ENCODE measurements around the gene TBC1D20. TPM values are rescaled to one million over a fixed set of nuclear protein-coding genes. Genes with fewer than 3 reads are reported as not detected.

TBC1D20 gene
- total RNA-seq, 4 donors from 2014 or later: 11.0 to 44.0 (median 35.8) TPM

DNA sequence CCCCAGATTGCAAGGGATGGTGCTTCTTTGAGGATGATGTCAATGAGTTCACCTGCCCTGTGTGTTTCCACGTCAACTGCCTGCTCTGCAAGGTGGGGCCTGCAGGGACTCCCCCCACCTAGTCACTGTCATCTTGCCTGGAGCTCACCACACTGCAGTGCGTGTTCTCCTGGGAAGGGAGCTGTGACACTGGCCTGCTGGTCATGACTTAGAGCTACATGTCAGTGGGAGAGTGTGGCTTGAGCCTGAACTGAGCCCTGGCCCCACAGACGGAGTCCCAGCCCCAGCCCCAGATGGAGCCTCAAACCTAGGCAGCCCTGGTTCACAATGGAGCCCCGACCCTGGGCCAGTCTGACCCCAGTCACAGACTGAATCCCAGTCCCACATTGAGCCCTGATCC, 34.9 kb downstream of the TBC1D20 start:
- Histone ChIP-seq H3K4me1 (no peaks in the 10 kb centered on the region), H3K27me3 (no peaks in the 10 kb centered on the region), H3K4me3 (no peak overlapping the region), H3K36me3 (no peaks in the 10 kb centered on the region), H3K27ac (no peak overlapping the region), H3K9me3 (no peaks in the 10 kb centered on the region)
- TF ChIP-seq POLR2A (IDR thresholded peaks at IDR 0.05): no peak
- TF ChIP-seq, protein P1, sequence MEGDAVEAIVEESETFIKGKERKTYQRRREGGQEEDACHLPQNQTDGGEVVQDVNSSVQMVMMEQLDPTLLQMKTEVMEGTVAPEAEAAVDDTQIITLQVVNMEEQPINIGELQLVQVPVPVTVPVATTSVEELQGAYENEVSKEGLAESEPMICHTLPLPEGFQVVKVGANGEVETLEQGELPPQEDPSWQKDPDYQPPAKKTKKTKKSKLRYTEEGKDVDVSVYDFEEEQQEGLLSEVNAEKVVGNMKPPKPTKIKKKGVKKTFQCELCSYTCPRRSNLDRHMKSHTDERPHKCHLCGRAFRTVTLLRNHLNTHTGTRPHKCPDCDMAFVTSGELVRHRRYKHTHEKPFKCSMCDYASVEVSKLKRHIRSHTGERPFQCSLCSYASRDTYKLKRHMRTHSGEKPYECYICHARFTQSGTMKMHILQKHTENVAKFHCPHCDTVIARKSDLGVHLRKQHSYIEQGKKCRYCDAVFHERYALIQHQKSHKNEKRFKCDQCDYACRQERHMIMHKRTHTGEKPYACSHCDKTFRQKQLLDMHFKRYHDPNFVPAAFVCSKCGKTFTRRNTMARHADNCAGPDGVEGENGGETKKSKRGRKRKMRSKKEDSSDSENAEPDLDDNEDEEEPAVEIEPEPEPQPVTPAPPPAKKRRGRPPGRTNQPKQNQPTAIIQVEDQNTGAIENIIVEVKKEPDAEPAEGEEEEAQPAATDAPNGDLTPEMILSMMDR (IDR thresholded peaks at IDR 0.05): no peak
- no peak for DNase-seq
- intact Hi-C loops (cut with DNase I; ENCODE audit: low total_unique reads): no loop called here

DNA sequence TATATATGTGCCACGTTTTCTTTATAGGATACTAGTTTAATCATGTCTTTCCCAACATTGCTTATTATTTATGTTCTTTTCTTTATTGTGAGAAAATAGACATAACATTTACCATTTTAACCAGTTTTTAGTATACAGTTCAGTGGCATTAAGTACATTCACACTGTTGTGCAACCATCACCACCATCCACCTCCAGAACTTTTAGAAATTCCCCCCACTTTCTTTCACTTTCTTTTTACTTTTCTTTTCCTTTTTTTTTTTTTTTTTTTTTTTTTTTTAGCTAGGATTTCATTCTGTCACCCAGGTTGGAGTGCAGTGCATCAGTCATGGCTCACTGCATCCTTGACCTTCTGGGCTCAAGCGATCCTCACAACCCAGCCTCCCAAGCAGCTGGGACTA, 35.8 kb downstream of the TBC1D20 start:
- Histone ChIP-seq H3K4me3 (no peak overlapping the region), H3K27ac (no peak overlapping the region), H3K36me3 (no peaks in the 10 kb centered on the region), H3K9me3 (no peaks in the 10 kb centered on the region), H3K27me3 (no peaks in the 10 kb centered on the region), H3K4me1 (no peaks in the 10 kb centered on the region)
- DNase-seq: no peak
- no peak for TF ChIP-seq POLR2A (IDR thresholded peaks at IDR 0.05)
- TF ChIP-seq, protein P1 (IDR thresholded peaks at IDR 0.05): no peak
- intact Hi-C loops (cut with DNase I; ENCODE audit: low total_unique reads): no loop called here

DNA sequence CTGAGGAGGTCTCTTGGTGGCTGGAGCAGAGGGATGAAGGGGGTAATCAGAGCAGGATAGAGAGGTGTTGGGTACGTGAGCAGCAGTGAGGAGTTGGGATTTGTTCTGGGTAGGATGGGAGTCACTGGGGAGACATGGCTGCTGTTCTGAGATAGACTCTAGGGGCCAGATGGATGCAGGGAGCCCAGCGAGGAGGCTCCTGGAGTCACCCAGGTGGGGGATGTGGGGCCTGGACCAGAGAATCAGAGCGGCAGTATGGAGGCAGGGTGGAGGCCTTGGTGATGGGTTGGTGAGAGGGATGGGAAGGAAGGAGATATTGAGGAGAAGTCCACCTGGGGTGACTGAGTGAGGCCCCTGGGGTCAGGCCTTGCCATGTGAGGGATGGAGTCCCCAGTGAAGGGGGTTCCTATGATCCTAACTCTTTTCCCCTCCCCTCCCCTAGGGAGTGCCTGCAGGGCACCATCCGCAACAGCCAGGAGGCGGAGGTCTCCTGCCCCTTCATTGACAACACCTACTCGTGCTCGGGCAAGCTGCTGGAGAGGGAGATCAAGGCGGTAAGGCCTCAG, 40.6 kb downstream of the TBC1D20 start:
- no peak overlapping the region for H3K27ac ChIP-seq
- H3K4me3 ChIP-seq: no peak overlapping the region
- no peaks in the 10 kb centered on the region for H3K9me3 ChIP-seq
- H3K36me3 ChIP-seq: no peaks in the 10 kb centered on the region
- H3K4me1 ChIP-seq: no peaks in the 10 kb centered on the region
- H3K27me3 ChIP-seq: no peaks in the 10 kb centered on the region
- no peak for TF ChIP-seq POLR2A (IDR thresholded peaks at IDR 0.05)
- intact Hi-C loops (cut with DNase I; ENCODE audit: low total_unique reads): no loop called here
- DNase-seq: no peak

DNA sequence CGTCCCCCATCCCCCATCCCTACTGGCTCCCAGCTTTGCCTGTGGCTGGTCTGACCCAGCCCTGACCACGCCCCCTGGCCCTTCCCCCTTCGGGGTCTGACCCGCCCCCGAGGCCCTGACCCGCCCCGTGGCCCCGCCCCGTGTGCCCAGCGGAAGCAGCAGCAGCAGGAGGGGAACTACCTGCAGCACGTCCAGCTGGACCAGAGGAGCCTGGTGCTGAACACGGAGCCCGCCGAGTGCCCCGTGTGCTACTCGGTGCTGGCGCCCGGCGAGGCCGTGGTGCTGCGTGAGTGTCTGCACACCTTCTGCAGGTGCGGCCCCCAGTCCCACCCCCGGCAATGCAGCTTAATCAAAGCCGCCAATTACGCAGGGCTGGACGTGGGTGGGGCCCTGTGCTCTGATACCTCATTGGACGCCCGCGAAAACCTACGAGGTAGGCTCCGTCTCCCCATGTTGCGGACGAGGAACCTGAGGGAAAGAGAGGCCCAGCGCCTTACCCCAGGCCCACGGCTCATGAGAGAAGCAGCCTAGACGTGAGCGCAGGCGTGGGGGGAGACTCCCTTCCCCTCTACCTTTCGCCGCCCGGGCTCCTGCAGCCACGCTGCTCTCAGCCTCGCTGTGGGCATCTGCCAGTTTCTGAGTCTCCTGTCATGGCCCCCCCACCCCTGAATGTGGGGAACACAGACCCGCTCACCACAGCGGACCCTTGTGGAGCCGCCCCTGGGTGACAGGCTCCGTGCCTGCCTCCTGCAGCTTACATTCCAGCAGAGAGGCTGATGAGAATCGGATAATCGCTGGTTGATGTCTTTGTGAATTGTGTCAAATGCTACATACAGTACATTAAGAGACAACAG, 41.4 kb downstream of the TBC1D20 start:
- Histone ChIP-seq H3K4me3 (no peak overlapping the region), H3K36me3 (no peaks in the 10 kb centered on the region)
- DNase-seq: no peak

DNA sequence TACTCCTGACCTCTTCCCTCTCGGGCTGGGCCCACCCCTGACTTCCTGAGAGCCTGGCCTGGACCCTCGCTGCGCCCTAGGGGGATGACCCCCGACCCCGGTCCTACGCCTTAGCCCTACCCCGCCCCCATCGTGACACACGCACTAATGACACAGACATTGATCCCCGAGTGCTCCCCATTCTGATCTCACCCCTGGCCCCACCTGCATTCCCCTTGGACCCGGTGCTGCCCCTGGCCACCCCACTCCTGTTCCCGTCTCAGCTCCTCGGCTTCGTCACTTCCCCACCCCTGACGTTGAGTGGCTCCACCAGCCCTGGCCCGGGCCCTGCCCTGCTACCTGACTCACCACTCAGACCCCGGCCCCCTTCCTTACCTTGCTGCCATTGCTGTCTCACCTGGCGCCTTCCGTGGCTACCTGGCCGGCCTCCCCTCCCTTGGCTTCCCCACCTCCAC, 42.1 kb downstream of the TBC1D20 start:
- Histone ChIP-seq H3K36me3 (no peaks in the 10 kb centered on the region), H3K4me3 (no peak overlapping the region), H3K9me3 (no peaks in the 10 kb centered on the region), H3K27ac (no peak overlapping the region), H3K4me1 (no peaks in the 10 kb centered on the region), H3K27me3 (no peaks in the 10 kb centered on the region)
- no peak for DNase-seq
- intact Hi-C loops (cut with DNase I; ENCODE audit: low total_unique reads): no loop called here
- no peak for TF ChIP-seq POLR2A (IDR thresholded peaks at IDR 0.05)
- TF ChIP-seq, protein P1 (IDR thresholded peaks at IDR 0.05): no peak

More for the DNA sequence above, 41.4 kb downstream of the TBC1D20 start:
- no peak overlapping the region for H3K27ac ChIP-seq
- intact Hi-C loops (cut with DNase I; ENCODE audit: low total_unique reads): no loop called here
- no peaks in the 10 kb centered on the region for H3K9me3 ChIP-seq
- no peaks in the 10 kb centered on the region for H3K4me1 ChIP-seq
- TF ChIP-seq POLR2A (IDR thresholded peaks at IDR 0.05): no peak
- TF ChIP-seq, protein P1 (IDR thresholded peaks at IDR 0.05): no peak
- no peaks in the 10 kb centered on the region for H3K27me3 ChIP-seq
